Activated naive CD4-positive, alpha-beta T cell (primary cell): ENCODE measurements around the gene PTPRM.

Experiments
- DNase-seq, 4 experiments: peaks; one replicate each; lab custom pipeline; 2025; lab: John Stamatoyannopoulos, UW

The PTPRM gene

GRCh38 chr18:8116341-8117005, 549.4 kb downstream of the PTPRM start:
- no peak for DNase-seq

- DNase-seq: no peak
These were observed 549.9 kb downstream of the PTPRM start for GRCh38 chr18:8117006-8117371.

GRCh38 chr18:8121101-8121500, 554.0 kb downstream of the PTPRM start:
- DNase-seq: no peak

GRCh38 chr18:8121942-8122480, 554.9 kb downstream of the PTPRM start:
- no peak for DNase-seq

- no peak for DNase-seq
These were observed 557.4 kb downstream of the PTPRM start for GRCh38 chr18:8124232-8125146.

GRCh38 chr18:8130096-8130495, 563.0 kb downstream of the PTPRM start:
- no peak for DNase-seq

GRCh38 chr18:8133032-8133431, 565.9 kb downstream of the PTPRM start:
- DNase-seq: no peak

GRCh38 chr18:8133888-8134287, 566.8 kb downstream of the PTPRM start:
- DNase-seq: no peak

- DNase-seq: no peak
These were observed 572.0 kb downstream of the PTPRM start for GRCh38 chr18:8139127-8139527.

- DNase-seq: no peak
These were observed 572.8 kb downstream of the PTPRM start for GRCh38 chr18:8139891-8140406.

- DNase-seq: no peak
These were observed 573.9 kb downstream of the PTPRM start for GRCh38 chr18:8140841-8141501.

- no peak for DNase-seq
These were observed 575.1 kb downstream of the PTPRM start for GRCh38 chr18:8142131-8142711.

- DNase-seq: no peak
These were observed 575.8 kb downstream of the PTPRM start for GRCh38 chr18:8142932-8143331.

- no peak for DNase-seq
These were observed 584.1 kb downstream of the PTPRM start for GRCh38 chr18:8151181-8151580.

- DNase-seq: no peak
These were observed 586.9 kb downstream of the PTPRM start for GRCh38 chr18:8153887-8154583.

GRCh38 chr18:8162802-8163201, 595.7 kb downstream of the PTPRM start:
- DNase-seq: no peak

- no peak for DNase-seq
These were observed 596.3 kb downstream of the PTPRM start for GRCh38 chr18:8163286-8163959.

- DNase-seq: no peak
These were observed 598.0 kb downstream of the PTPRM start for GRCh38 chr18:8165095-8165494.

- no peak for DNase-seq
These were observed 599.9 kb downstream of the PTPRM start for GRCh38 chr18:8167026-8167425.

GRCh38 chr18:8167673-8168072, 600.6 kb downstream of the PTPRM start:
- no peak for DNase-seq

- DNase-seq: no peak
These were observed 602.6 kb downstream of the PTPRM start for GRCh38 chr18:8169722-8170121.
